ENCODE results near the gene NR2F6.

Gene NR2F6

DNA sequence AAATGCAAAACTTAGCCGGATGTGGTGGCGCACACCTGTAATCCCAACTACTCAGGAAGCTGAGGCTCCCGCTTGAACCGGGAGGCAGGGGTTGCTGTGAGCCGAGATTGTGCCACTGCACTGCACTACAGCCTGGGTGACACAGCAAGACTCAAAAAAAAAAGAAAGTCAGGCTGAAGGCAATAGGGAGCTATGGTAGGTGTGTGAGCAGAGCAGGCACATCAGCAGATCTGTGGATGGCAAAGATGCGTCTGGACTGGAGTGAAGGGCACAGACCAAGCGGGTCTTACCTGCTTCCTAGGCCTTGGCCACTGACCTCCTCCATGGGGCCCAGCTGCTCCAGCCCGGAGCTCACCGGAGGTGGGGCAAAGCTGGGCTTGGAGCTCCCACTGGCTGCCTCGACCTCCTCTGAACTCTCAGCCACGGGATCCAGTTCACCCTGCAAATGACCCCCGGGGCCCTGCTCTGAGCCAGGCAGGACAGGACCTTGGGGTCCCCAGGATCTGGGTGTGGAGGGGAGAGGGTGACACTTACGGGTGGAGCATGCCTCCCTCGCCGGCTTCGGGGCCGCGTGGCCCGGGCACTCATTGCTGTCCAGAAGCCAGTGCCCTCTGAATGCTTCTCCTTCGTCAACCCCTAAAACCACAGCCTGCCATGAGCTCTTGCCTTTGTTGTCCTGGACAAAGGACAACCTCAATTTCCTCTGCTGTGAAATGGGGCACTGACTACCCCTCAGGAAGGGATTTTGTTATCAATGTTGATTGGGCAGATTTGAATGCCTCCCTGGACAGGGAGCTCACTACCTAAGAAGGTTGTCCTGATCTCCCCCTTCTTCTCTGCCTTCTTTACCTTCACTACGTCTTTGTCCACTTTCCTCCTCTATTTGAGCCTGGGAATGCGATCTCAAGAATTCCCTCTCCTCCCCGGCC, 18.3 kb upstream of the NR2F6 start:
- DNase-seq (ENCODE audit: low spot score): no peak

GRCh38 chr19:17262557-17262956, 16.8 kb upstream of the NR2F6 start:
- no peak for DNase-seq (ENCODE audit: low spot score)

DNA sequence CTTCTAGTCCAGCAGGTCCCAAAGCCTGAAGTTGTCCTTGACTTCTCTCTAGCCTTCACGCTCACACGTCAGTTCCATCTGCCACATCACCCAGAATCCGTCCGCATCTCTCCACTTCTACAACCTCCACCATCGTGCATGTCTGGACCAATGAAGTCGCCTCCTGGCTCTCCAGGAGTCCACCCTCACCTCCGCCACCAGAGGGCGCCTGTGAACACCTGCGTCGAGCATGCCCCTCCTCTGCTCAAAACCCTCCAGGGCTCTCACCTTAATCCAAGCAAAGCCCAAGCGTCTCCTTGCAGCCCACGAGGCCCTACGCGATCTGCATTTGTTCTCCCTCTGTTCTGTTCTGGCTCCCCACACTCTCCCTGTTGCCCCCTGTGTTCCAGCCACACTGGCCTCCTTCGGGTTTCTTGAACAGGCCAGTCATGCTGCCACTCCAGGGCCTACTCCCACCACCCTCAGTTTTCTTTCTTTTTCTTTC, 15.2 kb upstream of the NR2F6 start:
- DNase-seq (ENCODE audit: low spot score): peak; percentile 93

GRCh38 chr19:17259934-17260333, 14.2 kb upstream of the NR2F6 start:
- no peak for DNase-seq (ENCODE audit: low spot score)

DNA sequence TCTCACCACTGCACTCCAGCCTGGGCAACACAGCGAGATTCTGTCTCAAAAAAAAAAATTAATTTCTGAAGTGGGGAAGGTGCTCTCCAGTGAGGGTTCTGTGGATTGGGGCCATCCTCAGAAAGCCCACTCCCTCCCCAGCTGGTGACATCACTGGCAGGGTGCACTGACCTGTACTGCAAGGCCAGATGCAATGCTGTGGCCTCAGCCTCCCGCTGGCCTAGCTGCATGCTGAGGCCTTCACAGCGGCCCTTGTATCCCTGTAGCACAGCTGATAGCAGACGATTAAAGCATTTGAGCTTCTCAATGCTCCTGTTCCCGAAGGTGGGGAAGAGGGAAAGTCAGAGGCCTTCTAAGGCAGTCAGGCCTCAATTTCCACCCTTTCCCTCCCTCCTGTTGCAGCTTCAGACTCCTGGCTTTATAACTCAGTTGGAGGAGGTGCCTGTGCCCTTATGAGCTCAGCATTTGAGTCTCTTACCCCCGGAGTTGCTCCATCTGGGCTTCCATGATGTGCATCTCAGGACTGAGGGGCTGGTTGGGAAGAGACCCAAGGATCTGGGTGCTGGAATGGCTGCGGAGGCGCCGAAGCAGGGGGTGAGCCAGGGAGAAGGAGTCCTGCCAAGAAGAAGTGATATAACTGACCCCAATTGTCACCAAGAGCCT, 13.5 kb upstream of the NR2F6 start:
- no peak for DNase-seq (ENCODE audit: low spot score)

DNA sequence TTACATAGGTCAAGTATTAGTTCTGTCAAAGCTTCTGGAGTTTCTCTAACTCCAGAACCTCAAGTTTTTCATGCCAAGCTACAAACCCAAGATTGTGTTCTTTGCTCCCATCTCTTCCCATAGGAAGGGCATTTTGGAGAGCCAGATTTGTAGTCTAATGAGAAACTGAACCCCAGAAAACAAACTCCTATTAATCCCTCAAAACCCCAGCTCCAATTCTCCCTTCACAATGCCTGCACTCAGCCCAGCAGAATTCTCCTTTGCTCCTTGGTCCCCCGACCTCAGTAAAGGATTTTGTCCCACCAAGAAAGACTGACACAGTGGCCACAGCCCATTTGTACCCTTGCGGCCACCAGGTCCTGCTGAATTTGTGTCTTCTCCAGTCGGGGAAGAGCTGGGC, 10.4 kb upstream of the NR2F6 start:
- DNase-seq (ENCODE audit: low spot score): no peak

DNA sequence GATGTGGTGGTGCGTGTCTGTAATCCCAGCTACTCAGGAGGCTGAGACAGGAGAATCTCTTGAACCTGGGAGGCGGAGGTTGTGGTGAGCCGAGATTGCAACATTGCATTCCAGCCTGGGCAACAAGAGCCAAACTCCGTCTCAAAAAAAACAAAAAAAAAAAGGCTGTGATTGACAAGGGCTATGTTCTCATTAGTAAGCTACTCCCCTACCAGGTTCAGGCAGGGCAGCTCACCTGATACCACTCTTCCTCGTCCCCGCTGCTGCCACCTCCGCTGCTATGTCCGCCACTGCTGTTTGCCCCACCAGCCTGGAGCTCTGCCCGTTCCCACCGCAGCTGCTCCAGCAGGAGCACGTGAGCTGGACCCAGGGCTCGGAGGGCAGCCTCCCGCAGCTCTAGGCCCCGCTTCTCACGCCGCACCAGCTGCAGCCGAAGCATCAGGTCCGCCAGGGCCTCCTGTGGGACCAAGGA, 9.5 kb upstream of the NR2F6 start:
- no peak for DNase-seq (ENCODE audit: low spot score)

- no peak for DNase-seq (ENCODE audit: low spot score)
Measured at GRCh38 chr19:17254636-17255035, 8.9 kb upstream of the NR2F6 start.

DNA sequence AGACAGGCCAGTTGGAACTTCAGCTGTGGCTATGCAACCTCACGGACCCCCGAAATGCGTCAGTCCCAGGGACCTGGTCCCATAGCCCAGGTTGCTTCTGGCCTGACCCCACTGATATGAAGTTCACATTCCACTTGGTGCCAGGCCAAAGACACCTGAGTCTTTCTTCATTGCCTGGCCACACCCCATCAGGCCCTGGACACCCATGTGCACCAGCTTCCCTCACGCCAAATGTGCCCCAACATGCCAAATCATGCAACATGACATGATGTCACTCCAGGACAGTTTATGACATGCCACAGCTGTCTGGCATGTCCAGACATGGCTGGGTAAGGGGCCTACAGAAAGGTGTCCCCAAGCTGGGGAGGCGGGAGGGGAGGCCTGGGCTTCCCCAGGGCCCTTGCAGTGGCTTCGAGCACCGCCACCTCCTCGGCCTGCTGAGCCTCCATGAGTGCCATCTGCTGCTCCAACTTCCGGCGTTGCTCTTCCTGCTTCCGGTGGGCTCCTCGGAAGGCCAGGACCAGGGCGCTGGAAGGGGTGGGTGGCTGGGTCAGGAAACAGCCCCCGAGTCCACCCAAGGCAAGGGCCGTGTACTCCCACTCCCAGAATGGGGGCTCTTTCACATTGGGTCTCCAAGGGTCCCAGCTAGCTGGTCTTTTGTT, 4.3 kb upstream of the NR2F6 start:
- no peak for DNase-seq (ENCODE audit: low spot score)

DNA sequence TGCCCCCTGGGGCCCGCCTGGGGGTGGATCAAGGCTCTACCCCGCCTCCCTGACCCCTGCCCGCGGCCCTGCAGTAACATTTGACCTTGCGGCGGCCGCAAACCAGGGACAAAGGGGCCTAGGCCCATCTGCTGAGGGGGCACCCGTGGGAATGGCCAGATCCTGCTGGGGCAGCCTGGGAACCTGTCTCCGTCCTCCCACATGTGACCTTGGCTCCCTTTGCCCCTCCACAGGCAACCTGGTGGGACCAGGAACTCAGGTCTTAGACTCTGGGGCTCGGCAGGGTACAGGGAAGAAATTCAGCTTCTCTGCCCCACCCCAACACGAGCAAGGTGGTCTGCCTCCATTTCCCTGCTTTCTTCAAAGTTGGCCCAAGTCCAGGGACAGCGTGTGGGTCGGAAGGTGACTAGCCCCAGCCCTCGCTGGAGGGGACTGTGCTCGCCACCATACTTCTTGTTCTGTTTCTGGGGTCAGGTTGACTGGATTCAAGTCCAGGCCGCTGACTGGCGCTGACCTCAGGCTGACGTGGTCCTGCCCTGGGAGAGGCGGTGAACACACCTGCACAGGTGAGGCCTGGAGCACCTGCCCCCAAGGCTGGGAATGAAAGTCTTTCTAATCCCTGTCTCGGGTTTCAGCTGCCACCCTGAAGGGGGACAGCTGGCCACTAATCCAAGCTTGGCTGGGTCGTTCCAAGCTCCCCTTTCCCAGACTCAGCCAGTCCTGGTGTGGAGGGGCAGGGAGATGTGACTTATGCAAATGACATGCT, 2.5 kb upstream of the NR2F6 start:
- peak; percentile 65 for DNase-seq (ENCODE audit: low spot score)

DNA sequence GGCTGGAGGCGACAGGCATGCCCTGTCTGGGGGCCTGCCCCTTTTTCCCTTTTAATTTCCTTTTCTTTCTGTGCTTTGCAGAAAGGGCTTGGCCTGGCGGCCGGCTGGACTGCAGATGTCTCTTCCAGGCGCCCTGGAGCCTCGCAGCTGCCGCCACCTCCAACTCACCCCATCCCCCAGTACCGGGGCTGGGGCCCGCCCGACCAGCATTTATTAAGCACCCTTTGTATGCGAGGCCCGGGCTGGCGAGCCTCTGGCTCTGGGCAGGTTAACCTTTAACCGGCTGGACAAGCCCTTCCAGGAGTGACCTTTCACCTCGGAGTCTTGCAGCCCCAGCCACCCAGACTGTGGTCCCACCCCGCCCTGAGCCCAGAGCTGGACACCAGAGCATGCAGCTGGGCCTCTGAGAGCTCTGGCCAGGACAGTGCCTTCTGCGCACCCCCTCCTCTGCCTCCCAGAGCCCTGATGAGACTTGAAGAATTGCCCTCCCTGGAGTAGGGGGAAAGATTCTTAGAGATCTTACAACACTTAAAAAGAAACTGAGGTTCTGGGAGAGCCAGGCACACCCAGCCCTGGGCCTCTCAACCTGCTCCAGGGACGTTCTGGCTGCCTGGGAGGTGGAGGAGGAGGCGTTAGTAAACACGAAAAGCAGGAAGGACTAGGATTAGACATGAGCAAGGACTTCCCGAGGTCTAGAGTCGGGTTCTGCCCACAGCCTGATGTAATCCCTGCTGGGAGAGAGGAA, 1.1 kb upstream of the NR2F6 start:
- DNase-seq (ENCODE audit: low spot score): peak; percentile 70

GRCh38 chr19:17244618-17245534, 843 bp downstream of the NR2F6 start:
- DNase-seq (ENCODE audit: low spot score): no peak

GRCh38 chr19:17243830-17244617, 1.7 kb downstream of the NR2F6 start:
- no peak for DNase-seq (ENCODE audit: low spot score)

- DNase-seq (ENCODE audit: low spot score): no peak
Measured at GRCh38 chr19:17243211-17243829, 2.4 kb downstream of the NR2F6 start.

DNA sequence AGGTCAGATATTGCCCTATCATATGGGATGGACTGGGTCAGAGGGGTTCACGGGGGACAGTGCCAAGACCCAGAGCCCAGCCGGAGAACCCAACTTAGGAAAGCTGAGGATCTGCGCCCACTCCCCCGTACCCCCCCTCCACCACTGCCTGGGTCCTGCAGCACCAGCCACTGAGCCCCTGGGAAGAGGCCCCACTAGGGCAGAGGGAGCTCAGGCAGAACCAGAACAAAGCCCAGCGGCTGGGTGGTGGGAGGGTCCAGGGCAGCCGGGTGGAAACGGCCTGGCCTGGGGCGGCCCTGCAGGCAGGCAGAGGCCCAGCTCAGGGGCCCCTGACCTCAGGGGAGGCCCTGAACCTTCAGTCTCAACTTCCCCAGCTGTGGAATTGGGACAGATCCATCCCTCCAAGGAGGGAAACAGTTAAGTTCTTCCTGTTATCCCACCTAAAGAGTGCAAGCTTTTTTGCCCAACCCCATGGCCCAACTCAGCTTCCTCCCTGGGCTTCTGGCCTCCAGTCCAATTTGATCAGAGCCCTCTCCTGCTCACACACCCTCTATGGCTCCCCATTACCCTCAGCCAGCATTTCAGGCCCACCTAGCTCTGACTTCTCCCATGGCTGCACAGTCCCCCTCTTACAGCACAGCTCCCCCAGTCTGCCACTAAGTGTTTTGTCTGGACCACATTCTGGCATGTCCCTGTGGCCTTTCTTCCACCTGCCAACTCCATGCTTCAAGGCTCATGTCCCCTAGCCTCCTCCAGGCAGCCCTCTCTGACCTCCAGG, 3.1 kb downstream of the NR2F6 start:
- DNase-seq (ENCODE audit: low spot score): no peak

DNA sequence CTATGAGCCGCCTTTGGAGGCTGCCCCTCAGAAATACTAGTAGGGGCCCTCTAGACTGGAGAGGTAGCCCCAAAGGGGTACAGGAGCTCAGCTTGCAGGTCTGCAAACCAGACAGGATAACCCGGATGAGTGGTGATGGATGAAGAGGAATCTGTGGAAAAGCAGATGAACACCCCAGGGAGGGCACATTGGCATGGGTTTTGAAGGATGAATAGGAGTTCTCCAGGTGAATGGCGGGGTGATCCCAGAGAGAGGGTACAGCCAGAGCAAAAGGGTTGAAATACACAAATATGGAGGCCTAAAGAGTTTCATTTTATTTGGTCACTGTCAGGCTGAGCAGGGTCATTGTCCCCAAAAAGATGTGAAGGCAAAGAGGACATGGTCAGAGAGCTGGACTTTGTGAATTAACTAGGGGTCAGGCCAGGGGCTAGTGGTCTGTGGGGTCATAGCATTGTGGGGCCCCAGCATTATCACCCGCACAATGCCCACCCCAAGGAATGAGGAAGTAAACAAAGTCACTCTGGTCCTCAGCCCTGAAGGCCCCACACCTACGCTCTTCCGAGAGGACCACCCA, 4.8 kb downstream of the NR2F6 start:
- no peak for DNase-seq (ENCODE audit: low spot score)

GRCh38 chr19:17240062-17240752, 5.5 kb downstream of the NR2F6 start:
- peak; percentile 76 for DNase-seq (ENCODE audit: low spot score)

All from HuH-7 (cell line).